ENCODE data around the gene EPHA6. TPM values are rescaled to one million over a fixed set of nuclear protein-coding genes. Genes with fewer than 3 reads are reported as not detected.
A peak's percentile ranks its signal among the peaks of the same experiment; 100 is the strongest.
"Not testable (repeated sequence)": the region's sequence is repeated elsewhere in the genome, so short reads cannot be mapped to it uniquely, and the experiment has no call there.

Gene EPHA6
- total RNA-seq, 1 donor from 2014 or later, result not detected

GRCh38 chr3:96966181-96966929 is 152.0 kb downstream of the EPHA6 start:
- no peaks in the 10 kb centered on the region for H3K27me3 ChIP-seq (ENCODE audit: control insufficient read depth, insufficient read depth, low read length)
- H3K36me3 ChIP-seq (ENCODE audit: control insufficient read depth, insufficient read depth, low read length), result no peaks in the 10 kb centered on the region
- no peak overlapping the region for H3K4me3 ChIP-seq (ENCODE audit: low read depth, low read length)
- no peak for TF ChIP-seq CTCF (IDR thresholded peaks at IDR 0.05; ENCODE audit: insufficient read depth, low read length, poor library complexity, severe bottlenecking)
- no peak for DNase-seq (ENCODE audit: low read depth)

- no peak for TF ChIP-seq CTCF (IDR thresholded peaks at IDR 0.05; ENCODE audit: insufficient read depth, low read length, poor library complexity, severe bottlenecking)
- Histone ChIP-seq H3K4me3 (ENCODE audit: low read depth, low read length) (no peak overlapping the region), H3K27me3 (ENCODE audit: control insufficient read depth, insufficient read depth, low read length) (no peaks in the 10 kb centered on the region), H3K36me3 (ENCODE audit: control insufficient read depth, insufficient read depth, low read length) (no peaks in the 10 kb centered on the region)
- peak; percentile 2 for DNase-seq (ENCODE audit: low read depth)
Observed at GRCh38 chr3:96970211-96970610, 155.8 kb downstream of the EPHA6 start.

GRCh38 chr3:96977671-96978070 is 163.3 kb downstream of the EPHA6 start:
- Histone ChIP-seq H3K27me3 (ENCODE audit: control insufficient read depth, insufficient read depth, low read length) (no peaks in the 10 kb centered on the region), H3K4me3 (ENCODE audit: low read depth, low read length) (no peak overlapping the region), H3K36me3 (ENCODE audit: control insufficient read depth, insufficient read depth, low read length) (no peaks in the 10 kb centered on the region)
- DNase-seq (ENCODE audit: low read depth), result no peak
- TF ChIP-seq CTCF (IDR thresholded peaks at IDR 0.05; ENCODE audit: insufficient read depth, low read length, poor library complexity, severe bottlenecking), result no peak

- not testable (repeated sequence) for H3K4me3 ChIP-seq (ENCODE audit: low read depth, low read length); H3K27me3 ChIP-seq (ENCODE audit: control insufficient read depth, insufficient read depth, low read length); DNase-seq (ENCODE audit: low read depth); H3K36me3 ChIP-seq (ENCODE audit: control insufficient read depth, insufficient read depth, low read length)
Observed at GRCh38 chr3:96983716-96984115, 169.3 kb downstream of the EPHA6 start.

GRCh38 chr3:96986241-96986640 is 171.8 kb downstream of the EPHA6 start:
- Histone ChIP-seq H3K27me3 (ENCODE audit: control insufficient read depth, insufficient read depth, low read length) (no peaks in the 10 kb centered on the region), H3K36me3 (ENCODE audit: control insufficient read depth, insufficient read depth, low read length) (no peaks in the 10 kb centered on the region), H3K4me3 (ENCODE audit: low read depth, low read length) (no peak overlapping the region)
- TF ChIP-seq CTCF (IDR thresholded peaks at IDR 0.05; ENCODE audit: insufficient read depth, low read length, poor library complexity, severe bottlenecking), result no peak
- no peak for DNase-seq (ENCODE audit: low read depth)

GRCh38 chr3:96991231-96991630 is 176.8 kb downstream of the EPHA6 start:
- Histone ChIP-seq H3K36me3 (ENCODE audit: control insufficient read depth, insufficient read depth, low read length) (no peaks in the 10 kb centered on the region), H3K4me3 (ENCODE audit: low read depth, low read length) (no peak overlapping the region), H3K27me3 (ENCODE audit: control insufficient read depth, insufficient read depth, low read length) (no peaks in the 10 kb centered on the region)
- TF ChIP-seq CTCF (IDR thresholded peaks at IDR 0.05; ENCODE audit: insufficient read depth, low read length, poor library complexity, severe bottlenecking), result no peak
- no peak for DNase-seq (ENCODE audit: low read depth)
